Ishikawa (cell line): ENCODE data around the gene DOK4.

Source experiments
- EGR1 ChIP-seq: IDR thresholded peaks from 2 replicates; pipeline ENCODE4 v1.6.1; 2012
- NFIC ChIP-seq: IDR thresholded peaks from 2 replicates; pipeline ENCODE4 v1.6.1; 2012
- REST ChIP-seq: IDR thresholded peaks from 2 replicates; pipeline ENCODE4 v1.6.1; 2012; ENCODE audit warnings: low read depth, mild to moderate bottlenecking
- TF ChIP-seq, protein P1 (sequence below): IDR thresholded peaks from 2 replicates; pipeline ENCODE4 v1.6.1; 2012
- TF ChIP-seq, protein P2 (sequence below): IDR thresholded peaks from 2 replicates; pipeline ENCODE4 v1.6.1; 2012

- TF ChIP-seq, protein P1, sequence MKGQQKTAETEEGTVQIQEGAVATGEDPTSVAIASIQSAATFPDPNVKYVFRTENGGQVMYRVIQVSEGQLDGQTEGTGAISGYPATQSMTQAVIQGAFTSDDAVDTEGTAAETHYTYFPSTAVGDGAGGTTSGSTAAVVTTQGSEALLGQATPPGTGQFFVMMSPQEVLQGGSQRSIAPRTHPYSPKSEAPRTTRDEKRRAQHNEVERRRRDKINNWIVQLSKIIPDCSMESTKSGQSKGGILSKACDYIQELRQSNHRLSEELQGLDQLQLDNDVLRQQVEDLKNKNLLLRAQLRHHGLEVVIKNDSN, result no peak
- TF ChIP-seq EGR1, result no peak
- TF ChIP-seq NFIC, result no peak
- TF ChIP-seq, protein P2, sequence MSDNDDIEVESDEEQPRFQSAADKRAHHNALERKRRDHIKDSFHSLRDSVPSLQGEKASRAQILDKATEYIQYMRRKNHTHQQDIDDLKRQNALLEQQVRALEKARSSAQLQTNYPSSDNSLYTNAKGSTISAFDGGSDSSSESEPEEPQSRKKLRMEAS, result no peak
- TF ChIP-seq REST, result no peak
Measured at GRCh38 chr16:57475711-57476339, 10.5 kb downstream of the DOK4 start.
